ENCODE measurements around the gene PGPEP1. TPM values are rescaled to one million over a fixed set of nuclear protein-coding genes. Genes with fewer than 3 reads are reported as not detected.

PGPEP1 gene
- total and polyA plus RNA-seq, 2 donors (not counting 3 experiments of a cell fraction or from before 2014, with no cell fraction given), result 9.9 to 27.2 TPM

DNA sequence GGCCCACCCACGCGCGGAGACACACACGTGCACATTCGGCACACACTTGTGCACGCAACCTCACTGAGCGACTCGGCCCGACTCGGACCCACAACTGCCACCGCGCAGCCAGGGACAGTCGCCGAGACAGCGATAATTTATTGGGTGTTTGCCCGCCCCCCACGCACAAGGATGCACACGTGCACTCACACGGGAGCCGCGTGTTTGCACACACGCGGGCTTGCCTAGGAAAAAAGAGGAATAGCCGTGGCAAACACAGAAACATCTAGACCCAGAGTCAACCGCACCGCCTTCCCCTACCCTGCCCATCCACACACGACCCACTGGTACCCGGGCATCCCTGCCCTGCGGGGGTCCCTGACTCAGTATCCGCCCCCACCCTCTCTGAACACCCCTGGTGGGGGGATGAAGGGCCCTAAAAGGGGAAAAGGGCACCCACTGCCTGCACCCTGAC is 77.7 kb downstream of the PGPEP1 start:
- Histone ChIP-seq H3K27ac (ENCODE audit: insufficient read depth, low read depth, low read length) (peak overlapping the region; percentile 7), H3K9me3 (replicated peaks; ENCODE audit: control insufficient read depth, insufficient read depth, low read length) (no peaks in the 10 kb centered on the region), H3K4me2 (ENCODE audit: insufficient read depth, low read length) (no peak overlapping the region), H3K9ac (replicated peaks; ENCODE audit: extremely low read depth, insufficient read depth, low read length) (no peak overlapping the region), H3K36me3 (ENCODE audit: control insufficient read depth in 2 of 2, extremely low read depth in 1 of 2, insufficient read depth in 2 of 2, low read length in 2 of 2) (no peaks in the 10 kb centered on the region), H3K79me2 (ENCODE audit: control insufficient read depth, insufficient read depth, low read length) (peaks cover 37% of the 10 kb centered on the region), H3K27me3 (ENCODE audit: control insufficient read depth in 2 of 2, insufficient read depth in 2 of 2, low read length in 2 of 2) (no peaks in the 10 kb centered on the region), H3K4me3 (replicated peaks in 1 of 3; ENCODE audit: insufficient read depth in 1 of 3, low read depth in 1 of 3, low read length in 3 of 3) (no peak overlapping the region), H3K9me1 (replicated peaks; ENCODE audit: control insufficient read depth, extremely low read depth, insufficient read depth, low read length) (no peaks in the 10 kb centered on the region), H4K20me1 (replicated peaks; ENCODE audit: control insufficient read depth, extremely low read depth, insufficient read depth, low read length) (no peaks in the 10 kb centered on the region), H3K4me1 (ENCODE audit: control insufficient read depth, extremely low read depth, insufficient read depth, low read length) (peaks cover 46% of the 10 kb centered on the region), H2AFZ (ENCODE audit: low read depth, low read length) (no peak overlapping the region)
- CTCF ChIA-PET, result interaction anchor here (0.9 to 11.1 kb wide), 8 partner anchors 11 to 138 kb away, joined by 3 to 119 read pairs (median 8); partner anchors contain the start of genes GDF15 and JUND
- DNase-seq (ENCODE audit: low read depth, low spot score) (no peak), FAIRE-seq (no peak)
- intact Hi-C loops (cut with micrococcal nuclease) (no loop called here), dilution Hi-C loops (cut with MboI; ENCODE audit: extremely low pct_ligation_motif_present, low sequenced_read_pairs) (no loop called here)
- BruUV-seq (replicated peaks), result no TSS peak
- TF ChIP-seq MAX (IDR thresholded peaks at IDR 0.05; ENCODE audit: insufficient read depth, insufficient read length) (peak; percentile 18), POLR2AphosphoS5 (IDR thresholded peaks at IDR 0.05; ENCODE audit: insufficient read depth, low read depth, low read length) (no peak)
- POLR2A ChIA-PET, result interaction anchor here (0.5 to 5.8 kb wide), 4 partner anchors 32 to 329 kb away, joined by 5 to 58 read pairs (median 8); partner anchors contain the start of genes GDF15 and JUND

DNA sequence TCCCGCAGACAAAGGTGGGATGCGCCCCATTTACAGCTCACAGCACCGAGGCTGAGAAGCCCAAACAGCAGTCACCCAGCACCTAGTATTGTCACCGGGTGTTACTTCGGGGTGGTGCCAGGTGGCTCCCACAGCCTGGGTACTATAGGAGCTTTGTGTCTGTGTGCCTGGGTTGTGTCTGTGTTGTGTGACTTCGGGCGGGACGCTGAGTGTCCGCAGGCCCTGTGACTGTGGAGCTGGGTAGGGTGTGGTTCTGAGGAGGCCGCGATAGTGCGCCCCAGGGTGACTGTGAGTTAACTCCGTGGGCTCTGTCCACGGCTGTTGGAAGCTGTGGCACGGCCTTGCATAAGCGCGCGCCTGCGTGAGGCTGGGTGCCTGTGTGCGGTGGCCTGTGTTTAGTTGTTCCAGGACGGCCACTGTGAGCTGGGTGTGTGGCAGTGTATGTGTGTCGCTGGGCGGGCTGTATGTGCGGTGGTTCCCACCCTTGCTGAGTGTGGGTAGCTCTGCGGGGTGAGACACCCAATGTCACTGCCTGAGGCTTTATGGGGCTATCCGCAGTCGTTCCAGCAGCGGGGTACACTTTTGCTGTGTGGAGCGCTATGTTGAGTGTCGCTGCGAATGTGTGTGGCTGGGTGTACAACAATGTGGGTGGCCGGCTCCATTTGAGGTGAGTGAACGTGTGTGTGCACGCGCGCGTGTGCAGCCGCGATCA is 78.2 kb downstream of the PGPEP1 start:
- intact Hi-C loops (cut with micrococcal nuclease) (loop anchor here (1.0 kb wide), 1 partner anchor 19 kb away; no protein-coding TSS in a partner anchor), dilution Hi-C loops (cut with MboI; ENCODE audit: extremely low pct_ligation_motif_present, low sequenced_read_pairs) (no loop called here)
- Histone ChIP-seq H3K36me3 (ENCODE audit: control insufficient read depth in 2 of 2, extremely low read depth in 1 of 2, insufficient read depth in 2 of 2, low read length in 2 of 2) (no peaks in the 10 kb centered on the region), H3K9ac (replicated peaks; ENCODE audit: extremely low read depth, insufficient read depth, low read length) (no peak overlapping the region), H3K9me3 (replicated peaks; ENCODE audit: control insufficient read depth, insufficient read depth, low read length) (no peaks in the 10 kb centered on the region), H3K79me2 (ENCODE audit: control insufficient read depth, insufficient read depth, low read length) (peaks cover 43% of the 10 kb centered on the region), H3K27ac (ENCODE audit: insufficient read depth, low read depth, low read length) (peak overlapping the region; percentile 16), H3K9me1 (replicated peaks; ENCODE audit: control insufficient read depth, extremely low read depth, insufficient read depth, low read length) (no peaks in the 10 kb centered on the region), H3K4me3 (replicated peaks in 1 of 3; ENCODE audit: insufficient read depth in 1 of 3, low read depth in 1 of 3, low read length in 3 of 3) (peak overlapping the region in 1 of 3 experiments; percentile 13), H3K4me1 (ENCODE audit: control insufficient read depth, extremely low read depth, insufficient read depth, low read length) (peaks cover 46% of the 10 kb centered on the region), H4K20me1 (replicated peaks; ENCODE audit: control insufficient read depth, extremely low read depth, insufficient read depth, low read length) (no peaks in the 10 kb centered on the region), H3K4me2 (ENCODE audit: insufficient read depth, low read length) (no peak overlapping the region), H2AFZ (ENCODE audit: low read depth, low read length) (peak overlapping the region; percentile 78), H3K27me3 (ENCODE audit: control insufficient read depth in 2 of 2, insufficient read depth in 2 of 2, low read length in 2 of 2) (no peaks in the 10 kb centered on the region)
- FAIRE-seq (no peak), DNase-seq (ENCODE audit: low read depth, low spot score) (no peak)
- BruUV-seq (replicated peaks), result no TSS peak
- no peak for TF ChIP-seq POLR2A (IDR thresholded peaks at IDR 0.05; ENCODE audit: low read depth, low read length)
- no peak for TF ChIP-seq MAX (IDR thresholded peaks at IDR 0.05; ENCODE audit: insufficient read depth, insufficient read length)
- TF ChIP-seq EZH2 (IDR thresholded peaks at IDR 0.05; ENCODE audit: borderline replicate concordance, low read depth, low read length, severe bottlenecking), result no peak
- TF ChIP-seq POLR2AphosphoS5 (IDR thresholded peaks at IDR 0.05; ENCODE audit: insufficient read depth, low read depth, low read length), result no peak
- no peak for TF ChIP-seq CTCF (IDR thresholded peaks at IDR 0.05; ENCODE audit: extremely low read depth in 1 of 2, insufficient read depth in 1 of 2, low read depth in 1 of 2, low read length in 2 of 2)
- no peak for TF ChIP-seq FOS (IDR thresholded peaks at IDR 0.05; ENCODE audit: borderline replicate concordance, insufficient read depth, low read length)
- TF ChIP-seq GATA2 (IDR thresholded peaks at IDR 0.05; ENCODE audit: insufficient read depth, insufficient read length, low read depth, low read length), result no peak
- no peak for TF ChIP-seq MYC (IDR thresholded peaks at IDR 0.05; ENCODE audit: low read depth, low read length)
- no peak for TF ChIP-seq JUN (IDR thresholded peaks at IDR 0.05; ENCODE audit: borderline replicate concordance, insufficient read depth, insufficient read length, low read depth)
- CTCF ChIA-PET, result interaction anchor here (0.7 to 11.1 kb wide), 19 partner anchors 8 to 305 kb away, joined by 3 to 119 read pairs (median 5); partner anchors contain the start of genes GDF15 and JUND
- POLR2A ChIA-PET, result interaction anchor here (1.5 to 5.8 kb wide), 3 partner anchors 10 to 138 kb away, joined by 4 to 58 read pairs (median 9); partner anchors contain the start of genes GDF15 and JUND
